OCI-LY1 (cell line): Measurements from ENCODE around the gene GLRA2.

Experiments
- H2AFZ ChIP-seq: fragments of 200-600 bp; sonication (generic), shearing (Covaris generic); 2 replicates; pipeline ENCODE4 v1.6.0; 2014; ENCODE audit warnings: antibody characterized with exemption, mild to moderate bottlenecking, low read length
- H3F3A ChIP-seq: fragments of 200-600 bp; sonication (generic), shearing (Covaris generic); 2 replicates; pipeline ENCODE4 v1.6.0; 2014; ENCODE audit warnings: mild to moderate bottlenecking, antibody characterized with exemption, low read length, moderate library complexity; ENCODE audit not compliant: insufficient read depth
- H3K27ac ChIP-seq: fragments of 200-600 bp; sonication (generic); 2 replicates; pipeline ENCODE4 v1.5.1; 2014; ENCODE audit warnings: low read length, mixed run types, mild to moderate bottlenecking, low read depth; ENCODE audit not compliant: poor library complexity, severe bottlenecking
- H3K27me3 ChIP-seq: fragments of 200-600 bp; sonication (generic); 2 replicates; pipeline ENCODE4 v1.6.0; 2014; ENCODE audit warnings: antibody characterized with exemption, mild to moderate bottlenecking, low read length, moderate library complexity; ENCODE audit not compliant: insufficient read depth
- H3K36me3 ChIP-seq: fragments of 200-600 bp; sonication (generic); 2 replicates; pipeline ENCODE4 v1.6.1; 2014; ENCODE audit warnings: mild to moderate bottlenecking, antibody characterized with exemption, low read length, moderate library complexity, mixed read lengths; ENCODE audit not compliant: insufficient read depth
- H3K4me1 ChIP-seq: fragments of 200-600 bp; sonication (generic); 2 replicates; pipeline ENCODE4 v1.5.1; 2014; ENCODE audit warnings: mild to moderate bottlenecking, low read length, moderate library complexity; ENCODE audit not compliant: insufficient read depth, severe bottlenecking
- H3K4me2 ChIP-seq: fragments of 200-600 bp; sonication (generic), shearing (Covaris generic); 2 replicates; pipeline ENCODE4 v1.6.1; 2014; ENCODE audit warnings: low read length
- H3K4me3 ChIP-seq: fragments of 200-600 bp; sonication (generic); 2 replicates; pipeline ENCODE4 v1.5.1; 2014; ENCODE audit warnings: low read length, low read depth, mild to moderate bottlenecking, mixed read lengths; ENCODE audit not compliant: poor library complexity, severe bottlenecking
- H3K79me2 ChIP-seq: fragments of 200-600 bp; shearing (Covaris generic); 2 replicates; pipeline ENCODE4 v1.6.1; 2016; ENCODE audit warnings: mixed run types, low read length, mixed read lengths; ENCODE audit not compliant: insufficient read depth
- H3K9ac ChIP-seq: fragments of 200-600 bp; sonication (generic), shearing (Covaris generic); 2 replicates; pipeline ENCODE4 v1.6.1; 2014; ENCODE audit warnings: mild to moderate bottlenecking, low read length, mixed read lengths
- H3K9me2 ChIP-seq: fragments of 200-600 bp; sonication (generic), shearing (Covaris generic); 2 replicates; pipeline ENCODE4 v1.6.1; 2014; ENCODE audit warnings: low read depth, mild to moderate bottlenecking, low read length, mixed read lengths
- H3K9me3 ChIP-seq: fragments of 200-600 bp; shearing (Covaris generic); 2 replicates; pipeline ENCODE4 v1.6.1; 2014; ENCODE audit warnings: low read length, mixed read lengths
- H4K20me1 ChIP-seq: fragments of 200-600 bp; sonication (generic), shearing (Covaris generic); 2 replicates; pipeline ENCODE4 v1.6.0; 2016; ENCODE audit warnings: mild to moderate bottlenecking, low read length; ENCODE audit not compliant: insufficient read depth
- EZH2 ChIP-seq: fragments of 200-600 bp; sonication (generic), shearing (Covaris generic); IDR thresholded peaks from 2 replicates; pipeline ENCODE4 v1.8.0; 2017; ENCODE audit warnings: borderline replicate concordance, mixed run types, mild to moderate bottlenecking, antibody characterized with exemption, low read length, moderate library complexity, mixed read lengths
- TF ChIP-seq, protein P1 (sequence below): fragments of 200-600 bp; sonication (generic), shearing (Covaris generic); IDR thresholded peaks from 2 replicates; pipeline ENCODE4 v1.5.1; 2017; ENCODE audit warnings: mild to moderate bottlenecking, antibody characterized with exemption, low read length, moderate library complexity, mixed read lengths

GLRA2 gene

DNA sequence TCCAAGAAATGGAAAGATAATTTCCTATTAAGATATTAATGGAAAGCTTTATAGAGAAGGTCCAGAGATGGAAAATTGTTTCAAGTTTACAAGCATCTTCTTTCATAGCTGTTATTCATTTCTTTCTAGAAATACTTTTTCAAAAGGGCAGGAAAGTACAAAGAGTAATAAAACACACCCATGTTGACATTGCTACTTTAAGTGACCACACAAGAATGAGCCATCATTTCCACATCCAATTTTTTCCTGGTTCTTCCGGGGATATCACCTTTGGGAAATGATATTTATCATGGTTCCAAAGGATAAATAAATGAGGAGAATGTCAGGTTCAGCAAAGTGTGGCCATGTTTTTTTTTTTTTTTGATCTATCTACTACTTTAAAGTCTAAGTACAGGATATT lies 4.5 kb downstream of the GLRA2 start:
- H3F3A ChIP-seq = no peaks in the 10 kb centered on the region
- H2AFZ ChIP-seq = no peak overlapping the region
- H3K4me2 ChIP-seq = no peak overlapping the region
- no peaks in the 10 kb centered on the region for H3K9me3 ChIP-seq
- H4K20me1 ChIP-seq = no peaks in the 10 kb centered on the region
- H3K79me2 ChIP-seq = no peaks in the 10 kb centered on the region
- no peaks in the 10 kb centered on the region for H3K36me3 ChIP-seq
- H3K27me3 ChIP-seq = no peaks in the 10 kb centered on the region
- H3K9me2 ChIP-seq = no peaks in the 10 kb centered on the region
- TF ChIP-seq, protein P1, sequence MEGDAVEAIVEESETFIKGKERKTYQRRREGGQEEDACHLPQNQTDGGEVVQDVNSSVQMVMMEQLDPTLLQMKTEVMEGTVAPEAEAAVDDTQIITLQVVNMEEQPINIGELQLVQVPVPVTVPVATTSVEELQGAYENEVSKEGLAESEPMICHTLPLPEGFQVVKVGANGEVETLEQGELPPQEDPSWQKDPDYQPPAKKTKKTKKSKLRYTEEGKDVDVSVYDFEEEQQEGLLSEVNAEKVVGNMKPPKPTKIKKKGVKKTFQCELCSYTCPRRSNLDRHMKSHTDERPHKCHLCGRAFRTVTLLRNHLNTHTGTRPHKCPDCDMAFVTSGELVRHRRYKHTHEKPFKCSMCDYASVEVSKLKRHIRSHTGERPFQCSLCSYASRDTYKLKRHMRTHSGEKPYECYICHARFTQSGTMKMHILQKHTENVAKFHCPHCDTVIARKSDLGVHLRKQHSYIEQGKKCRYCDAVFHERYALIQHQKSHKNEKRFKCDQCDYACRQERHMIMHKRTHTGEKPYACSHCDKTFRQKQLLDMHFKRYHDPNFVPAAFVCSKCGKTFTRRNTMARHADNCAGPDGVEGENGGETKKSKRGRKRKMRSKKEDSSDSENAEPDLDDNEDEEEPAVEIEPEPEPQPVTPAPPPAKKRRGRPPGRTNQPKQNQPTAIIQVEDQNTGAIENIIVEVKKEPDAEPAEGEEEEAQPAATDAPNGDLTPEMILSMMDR = no peak
- no peak for TF ChIP-seq EZH2
- H3K27ac ChIP-seq = no peak overlapping the region
- H3K4me3 ChIP-seq = no peak overlapping the region
- no peaks in the 10 kb centered on the region for H3K4me1 ChIP-seq
- H3K9ac ChIP-seq = no peak overlapping the region

DNA sequence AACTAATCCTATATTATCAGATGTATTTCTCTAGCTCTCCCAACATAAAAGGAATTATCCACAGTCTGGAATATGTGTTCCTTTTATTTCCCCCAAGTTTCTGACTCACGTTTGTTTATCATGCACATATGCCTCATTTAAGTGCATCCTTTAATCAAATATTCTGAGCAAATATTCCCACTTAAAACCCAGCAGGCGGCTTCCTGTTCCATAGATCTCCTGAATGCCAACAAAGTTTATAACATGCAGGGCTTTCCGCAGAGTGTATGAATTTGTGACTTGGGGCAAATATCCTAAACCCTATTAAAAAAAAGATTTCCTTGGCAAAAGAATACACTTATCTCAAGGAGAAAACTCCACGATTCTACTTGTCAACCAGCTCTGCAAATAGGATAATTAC lies 16.9 kb downstream of the GLRA2 start:
- Histone ChIP-seq H2AFZ (no peak overlapping the region), H3K9me3 (no peaks in the 10 kb centered on the region), H3K9ac (no peak overlapping the region), H3K79me2 (no peaks in the 10 kb centered on the region), H3F3A (no peaks in the 10 kb centered on the region), H3K4me2 (no peak overlapping the region), H3K4me3 (no peak overlapping the region), H3K9me2 (no peaks in the 10 kb centered on the region), H3K27me3 (no peaks in the 10 kb centered on the region), H4K20me1 (no peaks in the 10 kb centered on the region), H3K36me3 (no peaks in the 10 kb centered on the region), H3K4me1 (no peaks in the 10 kb centered on the region), H3K27ac (no peak overlapping the region)
- TF ChIP-seq EZH2 = no peak

DNA sequence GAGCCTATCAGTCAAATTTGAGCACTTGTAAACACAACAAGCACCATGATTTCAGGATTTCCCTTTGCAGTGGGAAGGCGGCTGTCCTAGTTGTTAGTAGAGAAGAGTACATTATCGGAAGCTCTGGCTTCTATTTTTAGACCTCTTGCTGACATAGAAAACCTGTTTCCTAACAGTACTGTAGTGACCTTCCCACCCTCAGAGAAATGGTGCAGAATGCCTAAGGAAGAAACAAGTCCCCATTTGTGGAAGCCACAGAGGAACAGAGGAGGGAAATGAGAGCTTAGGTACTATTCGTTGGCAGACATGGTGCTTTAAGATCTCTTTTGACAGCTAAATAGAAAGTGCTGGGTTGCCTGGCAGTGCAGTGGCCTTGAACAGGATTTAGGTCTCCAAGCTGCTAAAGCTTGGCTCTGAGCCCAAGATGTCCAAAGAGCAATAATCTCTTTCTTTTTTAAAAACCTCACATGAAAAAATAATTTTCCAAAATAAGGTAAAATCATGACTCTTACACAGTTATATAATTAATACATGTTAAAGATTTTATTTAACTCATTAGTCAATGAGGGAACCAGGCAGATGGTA lies 24.9 kb downstream of the GLRA2 start:
- no peaks in the 10 kb centered on the region for H3K27me3 ChIP-seq
- TF ChIP-seq EZH2 = no peak
- no peaks in the 10 kb centered on the region for H3K36me3 ChIP-seq
- no peak overlapping the region for H3K4me3 ChIP-seq
- H3K4me2 ChIP-seq = no peak overlapping the region
- no peaks in the 10 kb centered on the region for H3K9me2 ChIP-seq
- no peak overlapping the region for H2AFZ ChIP-seq
- no peak overlapping the region for H3K27ac ChIP-seq
- no peak overlapping the region for H3K9ac ChIP-seq
- no peaks in the 10 kb centered on the region for H3K79me2 ChIP-seq
- H4K20me1 ChIP-seq = no peaks in the 10 kb centered on the region
- H3F3A ChIP-seq = no peaks in the 10 kb centered on the region
- H3K9me3 ChIP-seq = no peaks in the 10 kb centered on the region
- no peaks in the 10 kb centered on the region for H3K4me1 ChIP-seq

DNA sequence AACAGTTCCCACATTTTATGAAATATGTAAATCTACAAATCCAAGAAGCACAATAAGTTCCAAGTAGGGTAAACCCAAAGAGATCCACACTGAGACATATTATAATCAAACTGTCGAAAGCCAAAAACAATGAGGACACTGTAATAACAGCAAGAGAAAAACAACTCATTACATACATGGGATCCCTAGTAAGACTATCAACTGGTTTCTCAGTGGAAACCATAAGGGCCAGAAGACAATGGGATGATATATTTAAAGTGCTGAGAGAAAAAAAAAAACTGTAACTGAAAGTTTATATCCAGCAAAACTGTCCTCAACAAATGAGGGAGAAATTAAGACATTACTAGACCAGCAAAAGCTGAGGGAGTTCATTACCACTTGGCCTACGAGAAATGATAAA lies 34.7 kb downstream of the GLRA2 start:
- no peaks in the 10 kb centered on the region for H3K9me2 ChIP-seq
- H3K27ac ChIP-seq = no peak overlapping the region
- no peaks in the 10 kb centered on the region for H3F3A ChIP-seq
- H3K27me3 ChIP-seq = no peaks in the 10 kb centered on the region
- no peaks in the 10 kb centered on the region for H3K9me3 ChIP-seq
- H3K4me2 ChIP-seq = no peak overlapping the region
- no peak overlapping the region for H2AFZ ChIP-seq
- no peaks in the 10 kb centered on the region for H4K20me1 ChIP-seq
- no peaks in the 10 kb centered on the region for H3K36me3 ChIP-seq
- H3K79me2 ChIP-seq = no peaks in the 10 kb centered on the region
- no peaks in the 10 kb centered on the region for H3K4me1 ChIP-seq
- TF ChIP-seq, protein P1 = no peak
- no peak for TF ChIP-seq EZH2
- H3K4me3 ChIP-seq = no peak overlapping the region
- H3K9ac ChIP-seq = no peak overlapping the region
